ENCODE results near the gene MDM1. TPM values are rescaled to one million over a fixed set of nuclear protein-coding genes. Genes with fewer than 3 reads are reported as not detected.

MDM1 gene
- polyA plus RNA-seq, 4 donors = 2.9 to 12.8 (median 4.6) TPM

GRCh38 chr12:68349921-68350606 lies 17.9 kb upstream of the MDM1 start:
- Histone ChIP-seq H3K36me3 (ENCODE audit: control insufficient read depth in 3 of 3, insufficient read depth in 2 of 3, low read depth in 1 of 3, low read length in 3 of 3) (no peaks in the 10 kb centered on the region), H3K9me3 (ENCODE audit: control insufficient read depth in 2 of 2, insufficient read depth in 1 of 2, low read depth in 1 of 2, low read length in 1 of 2) (no peaks in the 10 kb centered on the region), H3K4me1 (ENCODE audit: control insufficient read depth in 3 of 3, insufficient read depth in 2 of 3, low read depth in 1 of 3, low read length in 2 of 3) (no peaks in the 10 kb centered on the region), H3K27ac (ENCODE audit: low read depth in 1 of 3, low read length in 2 of 3) (no peak overlapping the region), H3K27me3 (ENCODE audit: control insufficient read depth in 3 of 3, insufficient read depth in 3 of 3, low read length in 3 of 3) (peaks cover 0 to 7% (median 0%) of the 10 kb centered on the region in 3 donors), H3K4me3 (ENCODE audit: low read depth in 1 of 3, low read length in 3 of 3) (no peak overlapping the region)
- DNase-seq (no peak), FAIRE-seq (no peak)
- 83 to 89% (median 86%) methylated on average over 5 of the region's 5 CpGs for WGBS, 3 donors

GRCh38 chr12:68349220-68349621 lies 17.1 kb upstream of the MDM1 start:
- no peak overlapping the region for H3K4me3 ChIP-seq (ENCODE audit: low read depth in 1 of 3, low read length in 3 of 3)
- no peaks in the 10 kb centered on the region for H3K36me3 ChIP-seq (ENCODE audit: control insufficient read depth in 3 of 3, insufficient read depth in 2 of 3, low read depth in 1 of 3, low read length in 3 of 3)
- FAIRE-seq = no peak
- DNase-seq = no peak
- H3K27ac ChIP-seq (ENCODE audit: low read depth in 1 of 3, low read length in 2 of 3) = no peak overlapping the region
- H3K9me3 ChIP-seq (ENCODE audit: control insufficient read depth in 2 of 2, insufficient read depth in 1 of 2, low read depth in 1 of 2, low read length in 1 of 2) = no peaks in the 10 kb centered on the region
- 51 to 61% (median 53%) methylated on average over 2 of the region's 2 CpGs for WGBS, 3 donors
- H3K27me3 ChIP-seq (ENCODE audit: control insufficient read depth in 3 of 3, insufficient read depth in 3 of 3, low read length in 3 of 3) = peaks cover 0 to 7% (median 0%) of the 10 kb centered on the region in 3 donors
- no peaks in the 10 kb centered on the region for H3K4me1 ChIP-seq (ENCODE audit: control insufficient read depth in 3 of 3, insufficient read depth in 2 of 3, low read depth in 1 of 3, low read length in 2 of 3)

- Histone ChIP-seq H3K27me3 (ENCODE audit: control insufficient read depth in 3 of 3, insufficient read depth in 3 of 3, low read length in 3 of 3) (peaks cover 0 to 7% (median 0%) of the 10 kb centered on the region in 3 donors), H3K27ac (ENCODE audit: low read depth in 1 of 3, low read length in 2 of 3) (no peak overlapping the region), H3K4me1 (ENCODE audit: control insufficient read depth in 3 of 3, insufficient read depth in 2 of 3, low read depth in 1 of 3, low read length in 2 of 3) (no peaks in the 10 kb centered on the region), H3K4me3 (ENCODE audit: low read depth in 1 of 3, low read length in 3 of 3) (no peak overlapping the region), H3K9me3 (ENCODE audit: control insufficient read depth in 2 of 2, insufficient read depth in 1 of 2, low read depth in 1 of 2, low read length in 1 of 2) (no peaks in the 10 kb centered on the region), H3K36me3 (ENCODE audit: control insufficient read depth in 3 of 3, insufficient read depth in 2 of 3, low read depth in 1 of 3, low read length in 3 of 3) (no peaks in the 10 kb centered on the region)
- DNase-seq (no peak), FAIRE-seq (no peak)
- WGBS, 3 donors = 87 to 90% (median 88%) methylated on average over 5 of the region's 5 CpGs
Observed at GRCh38 chr12:68348419-68348818, 16.3 kb upstream of the MDM1 start.

DNA sequence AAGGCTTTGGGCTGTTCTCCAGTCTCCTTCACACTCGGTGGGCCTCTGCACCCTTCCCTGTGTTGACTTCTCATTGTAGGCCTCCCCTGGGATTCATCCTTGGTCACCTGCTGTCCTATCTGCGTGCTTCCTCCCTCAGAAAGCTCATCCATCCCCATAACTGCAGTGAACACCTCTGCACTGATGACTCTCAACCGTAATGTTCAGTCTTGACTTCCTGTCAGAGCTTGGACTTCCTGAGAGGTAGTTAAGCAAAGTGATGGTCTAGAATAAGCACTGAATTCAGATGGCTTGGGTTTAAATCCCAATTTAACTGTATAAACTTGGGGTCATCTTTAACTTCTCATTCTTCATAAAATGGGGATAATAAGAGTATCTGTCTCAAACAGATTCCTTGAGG lies 13.6 kb upstream of the MDM1 start:
- 60 to 74% (median 71%) methylated on average over 3 of the region's 3 CpGs for WGBS, 3 donors
- Histone ChIP-seq H3K4me1 (ENCODE audit: control insufficient read depth in 3 of 3, insufficient read depth in 2 of 3, low read depth in 1 of 3, low read length in 2 of 3) (no peaks in the 10 kb centered on the region), H3K36me3 (ENCODE audit: control insufficient read depth in 3 of 3, insufficient read depth in 2 of 3, low read depth in 1 of 3, low read length in 3 of 3) (no peaks in the 10 kb centered on the region), H3K27me3 (ENCODE audit: control insufficient read depth in 3 of 3, insufficient read depth in 3 of 3, low read length in 3 of 3) (peaks cover 0 to 11% (median 0%) of the 10 kb centered on the region in 3 donors), H3K27ac (ENCODE audit: low read depth in 1 of 3, low read length in 2 of 3) (no peak overlapping the region), H3K9me3 (ENCODE audit: control insufficient read depth in 2 of 2, insufficient read depth in 1 of 2, low read depth in 1 of 2, low read length in 1 of 2) (no peaks in the 10 kb centered on the region), H3K4me3 (ENCODE audit: low read depth in 1 of 3, low read length in 3 of 3) (no peak overlapping the region)
- FAIRE-seq (no peak), DNase-seq (no peak)

- Histone ChIP-seq H3K4me1 (ENCODE audit: control insufficient read depth in 3 of 3, insufficient read depth in 2 of 3, low read depth in 1 of 3, low read length in 2 of 3) (no peaks in the 10 kb centered on the region), H3K27ac (ENCODE audit: low read depth in 1 of 3, low read length in 2 of 3) (no peak overlapping the region), H3K27me3 (ENCODE audit: control insufficient read depth in 3 of 3, insufficient read depth in 3 of 3, low read length in 3 of 3) (peaks cover 0 to 4% (median 0%) of the 10 kb centered on the region in 3 donors), H3K4me3 (ENCODE audit: low read depth in 1 of 3, low read length in 3 of 3) (no peak overlapping the region), H3K36me3 (ENCODE audit: control insufficient read depth in 3 of 3, insufficient read depth in 2 of 3, low read depth in 1 of 3, low read length in 3 of 3) (no peaks in the 10 kb centered on the region), H3K9me3 (ENCODE audit: control insufficient read depth in 2 of 2, insufficient read depth in 1 of 2, low read depth in 1 of 2, low read length in 1 of 2) (no peaks in the 10 kb centered on the region)
- no peak for FAIRE-seq
- 55 to 63% (median 57%) methylated on average over 2 of the region's 2 CpGs for WGBS, 3 donors
- no peak for DNase-seq
Observed at GRCh38 chr12:68344126-68344525, 12.0 kb upstream of the MDM1 start.

- Histone ChIP-seq H3K9me3 (ENCODE audit: control insufficient read depth in 2 of 2, insufficient read depth in 1 of 2, low read depth in 1 of 2, low read length in 1 of 2) (no peaks in the 10 kb centered on the region), H3K4me1 (ENCODE audit: control insufficient read depth in 3 of 3, insufficient read depth in 2 of 3, low read depth in 1 of 3, low read length in 2 of 3) (no peaks in the 10 kb centered on the region), H3K4me3 (ENCODE audit: low read depth in 1 of 3, low read length in 3 of 3) (no peak overlapping the region), H3K36me3 (ENCODE audit: control insufficient read depth in 3 of 3, insufficient read depth in 2 of 3, low read depth in 1 of 3, low read length in 3 of 3) (no peaks in the 10 kb centered on the region), H3K27me3 (ENCODE audit: control insufficient read depth in 3 of 3, insufficient read depth in 3 of 3, low read length in 3 of 3) (peaks cover 0 to 4% (median 0%) of the 10 kb centered on the region in 3 donors), H3K27ac (ENCODE audit: low read depth in 1 of 3, low read length in 2 of 3) (no peak overlapping the region)
- DNase-seq = no peak
- FAIRE-seq = no peak
- 61 to 75% (median 63%) methylated on average over 3 of the region's 3 CpGs for WGBS, 3 donors
Observed at GRCh38 chr12:68342966-68343365, 10.8 kb upstream of the MDM1 start.

DNA sequence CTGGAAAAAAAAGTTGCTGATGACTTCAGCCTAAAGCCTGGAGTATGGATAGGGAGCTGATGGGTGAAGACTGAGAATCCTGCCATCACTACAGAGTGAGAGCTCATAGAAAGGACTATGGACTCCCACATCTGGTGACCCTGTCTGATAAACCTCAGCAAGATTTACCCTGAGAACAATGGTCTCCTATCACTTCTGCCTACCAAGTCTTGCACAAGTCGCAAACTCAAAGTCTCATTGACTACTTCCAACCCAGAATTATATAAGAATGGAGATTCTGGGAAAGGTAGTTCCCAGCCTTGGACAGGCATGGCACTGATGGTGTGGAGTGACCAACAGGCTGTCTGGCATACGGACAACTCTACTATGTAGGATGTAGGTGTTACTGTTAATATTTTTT lies 9.7 kb upstream of the MDM1 start:
- Histone ChIP-seq H3K9me3 (ENCODE audit: control insufficient read depth in 2 of 2, insufficient read depth in 1 of 2, low read depth in 1 of 2, low read length in 1 of 2) (no peaks in the 10 kb centered on the region), H3K27ac (ENCODE audit: low read depth in 1 of 3, low read length in 2 of 3) (no peak overlapping the region), H3K27me3 (ENCODE audit: control insufficient read depth in 3 of 3, insufficient read depth in 3 of 3, low read length in 3 of 3) (peaks cover 0 to 4% (median 0%) of the 10 kb centered on the region in 3 donors), H3K4me3 (ENCODE audit: low read depth in 1 of 3, low read length in 3 of 3) (no peak overlapping the region), H3K36me3 (ENCODE audit: control insufficient read depth in 3 of 3, insufficient read depth in 2 of 3, low read depth in 1 of 3, low read length in 3 of 3) (no peaks in the 10 kb centered on the region), H3K4me1 (ENCODE audit: control insufficient read depth in 3 of 3, insufficient read depth in 2 of 3, low read depth in 1 of 3, low read length in 2 of 3) (no peaks in the 10 kb centered on the region)
- no peak for DNase-seq
- 65 to 87% (median 74%) methylated on average over 2 of the region's 2 CpGs for WGBS, 3 donors
- FAIRE-seq = no peak

- Histone ChIP-seq H3K36me3 (ENCODE audit: control insufficient read depth in 3 of 3, insufficient read depth in 2 of 3, low read depth in 1 of 3, low read length in 3 of 3) (no peaks in the 10 kb centered on the region), H3K4me1 (ENCODE audit: control insufficient read depth in 3 of 3, insufficient read depth in 2 of 3, low read depth in 1 of 3, low read length in 2 of 3) (no peaks in the 10 kb centered on the region), H3K27ac (ENCODE audit: low read depth in 1 of 3, low read length in 2 of 3) (no peak overlapping the region), H3K9me3 (ENCODE audit: control insufficient read depth in 2 of 2, insufficient read depth in 1 of 2, low read depth in 1 of 2, low read length in 1 of 2) (no peaks in the 10 kb centered on the region), H3K27me3 (ENCODE audit: control insufficient read depth in 3 of 3, insufficient read depth in 3 of 3, low read length in 3 of 3) (peaks cover 0 to 4% (median 0%) of the 10 kb centered on the region in 3 donors), H3K4me3 (ENCODE audit: low read depth in 1 of 3, low read length in 3 of 3) (no peak overlapping the region)
- FAIRE-seq (no peak), DNase-seq (no peak)
- 62 to 69% (median 68%) methylated on average over 8 of the region's 8 CpGs for WGBS, 3 donors
Observed at GRCh38 chr12:68340404-68341270, 8.5 kb upstream of the MDM1 start.

All from small intestine (tissue), 7 donors.